GM10266 (cell line): ENCODE results near the gene VSX1.

Source experiments
- DNase-seq: peaks from one replicate; pipeline ENCODE4 v3.0.0; 2012; ENCODE audit errors: extremely low spot score
- TF ChIP-seq, protein P1 (sequence below): IDR thresholded peaks from 2 replicates; pipeline ENCODE4 v1.5.1; 2012; ENCODE audit warnings: mild to moderate bottlenecking, low read depth; ENCODE audit not compliant: control insufficient read depth, insufficient read depth; ENCODE audit errors: missing control alignments

Gene VSX1

GRCh38 chr20:25087186-25087929 is 5.4 kb upstream of the VSX1 start:
- DNase-seq: no peak
- TF ChIP-seq, protein P1, sequence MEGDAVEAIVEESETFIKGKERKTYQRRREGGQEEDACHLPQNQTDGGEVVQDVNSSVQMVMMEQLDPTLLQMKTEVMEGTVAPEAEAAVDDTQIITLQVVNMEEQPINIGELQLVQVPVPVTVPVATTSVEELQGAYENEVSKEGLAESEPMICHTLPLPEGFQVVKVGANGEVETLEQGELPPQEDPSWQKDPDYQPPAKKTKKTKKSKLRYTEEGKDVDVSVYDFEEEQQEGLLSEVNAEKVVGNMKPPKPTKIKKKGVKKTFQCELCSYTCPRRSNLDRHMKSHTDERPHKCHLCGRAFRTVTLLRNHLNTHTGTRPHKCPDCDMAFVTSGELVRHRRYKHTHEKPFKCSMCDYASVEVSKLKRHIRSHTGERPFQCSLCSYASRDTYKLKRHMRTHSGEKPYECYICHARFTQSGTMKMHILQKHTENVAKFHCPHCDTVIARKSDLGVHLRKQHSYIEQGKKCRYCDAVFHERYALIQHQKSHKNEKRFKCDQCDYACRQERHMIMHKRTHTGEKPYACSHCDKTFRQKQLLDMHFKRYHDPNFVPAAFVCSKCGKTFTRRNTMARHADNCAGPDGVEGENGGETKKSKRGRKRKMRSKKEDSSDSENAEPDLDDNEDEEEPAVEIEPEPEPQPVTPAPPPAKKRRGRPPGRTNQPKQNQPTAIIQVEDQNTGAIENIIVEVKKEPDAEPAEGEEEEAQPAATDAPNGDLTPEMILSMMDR: no peak

GRCh38 chr20:25085756-25086495 is 4.0 kb upstream of the VSX1 start:
- DNase-seq: peak; percentile 12
- TF ChIP-seq, protein P1: no peak

DNA sequence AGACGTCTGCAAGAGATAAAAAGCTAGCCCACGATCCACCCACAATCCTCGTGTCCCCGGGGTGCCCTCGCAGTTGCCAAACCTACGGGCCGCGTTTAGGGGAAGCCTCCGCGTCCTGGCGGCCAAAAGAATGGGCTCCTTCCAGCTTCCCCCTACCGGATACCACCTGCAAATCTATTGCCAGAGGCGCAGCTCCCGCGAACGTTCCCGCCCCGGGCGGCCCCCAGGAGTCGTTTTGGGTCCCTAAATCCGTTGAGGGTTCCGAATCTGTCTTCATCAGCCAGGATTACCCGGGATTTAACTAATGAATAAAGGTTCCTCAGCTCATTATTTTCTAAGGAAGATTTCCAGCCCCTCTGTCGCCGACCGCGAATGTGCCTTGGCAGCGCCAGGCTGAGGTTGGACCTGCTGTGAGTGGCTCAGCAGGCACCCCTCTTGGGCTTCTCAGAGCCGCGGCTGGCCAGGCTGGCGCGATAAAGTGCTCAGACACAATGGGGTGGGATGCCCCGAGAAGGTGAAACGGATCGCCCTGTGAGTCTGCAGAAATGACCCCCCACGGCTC is 2.8 kb upstream of the VSX1 start:
- peak; percentile 24 for DNase-seq
- TF ChIP-seq, protein P1: no peak

- TF ChIP-seq, protein P1: no peak
- peak; percentile 25 for DNase-seq
Observed at GRCh38 chr20:25083773-25084625, 2.1 kb upstream of the VSX1 start.

- TF ChIP-seq, protein P1: no peak
- peak; percentile 24 for DNase-seq
Observed at GRCh38 chr20:25083141-25083772, 1.3 kb upstream of the VSX1 start.

GRCh38 chr20:25082498-25082873 is 545 bp upstream of the VSX1 start:
- DNase-seq: peak; percentile 44
- TF ChIP-seq, protein P1: no peak
